Cerebellar cortex (tissue), 1 donor: ENCODE data around the gene ZNF763.
A peak's percentile ranks its signal among the peaks of the same experiment; 100 is the strongest.
"Not testable (repeated sequence)": the region's sequence is repeated elsewhere in the genome, so short reads cannot be mapped to it uniquely, and the experiment has no call there.

ENCODE experiments used
- DNase-seq: peaks from one replicate; pipeline ENCODE4 v3.0.0-alpha.2; 2015; ENCODE audit warnings: low spot score

Gene ZNF763

GRCh38 chr19:11973019-11973810, 8.4 kb downstream of the ZNF763 start:
- no peak for DNase-seq

DNA sequence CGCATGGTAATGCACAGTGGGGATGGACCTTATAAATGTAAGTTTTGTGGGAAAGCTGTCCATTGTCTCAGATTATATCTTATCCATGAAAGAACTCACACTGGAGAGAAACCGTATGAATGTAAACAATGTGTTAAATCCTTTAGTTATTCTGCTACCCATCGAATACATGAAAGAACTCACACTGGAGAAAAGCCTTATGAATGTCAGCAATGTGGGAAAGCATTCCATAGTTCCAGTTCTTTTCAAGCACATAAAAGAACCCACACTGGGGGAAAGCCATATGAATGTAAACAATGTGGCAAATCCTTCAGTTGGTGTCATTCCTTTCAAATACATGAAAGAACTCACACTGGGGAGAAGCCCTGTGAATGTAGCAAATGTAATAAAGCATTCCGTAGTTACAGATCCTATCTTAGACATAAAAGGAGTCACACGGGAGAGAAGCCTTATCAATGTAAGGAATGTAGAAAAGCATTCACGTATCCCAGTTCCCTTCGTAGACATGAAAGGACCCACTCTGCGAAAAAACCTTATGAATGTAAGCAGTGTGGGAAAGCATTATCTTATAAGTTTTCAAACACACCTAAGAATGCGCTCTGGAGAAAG, 13.8 kb downstream of the ZNF763 start:
- no peak for DNase-seq

DNA sequence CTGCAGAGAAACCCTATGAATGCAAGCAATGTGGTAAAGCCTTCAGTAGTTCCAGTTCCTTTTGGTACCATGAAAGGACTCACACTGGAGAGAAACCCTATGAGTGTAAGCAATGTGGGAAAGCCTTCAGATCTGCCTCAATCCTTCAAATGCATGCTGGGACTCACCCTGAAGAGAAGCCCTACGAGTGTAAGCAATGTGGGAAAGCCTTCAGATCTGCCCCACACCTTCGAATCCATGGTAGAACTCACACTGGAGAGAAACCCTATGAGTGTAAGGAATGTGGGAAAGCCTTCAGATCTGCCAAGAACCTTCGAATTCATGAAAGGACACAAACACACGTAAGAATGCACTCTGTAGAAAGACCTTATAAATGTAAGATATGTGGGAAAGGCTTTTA, 14.7 kb downstream of the ZNF763 start:
- DNase-seq = no peak

GRCh38 chr19:11982526-11982925, 17.7 kb downstream of the ZNF763 start:
- DNase-seq = no peak

DNA sequence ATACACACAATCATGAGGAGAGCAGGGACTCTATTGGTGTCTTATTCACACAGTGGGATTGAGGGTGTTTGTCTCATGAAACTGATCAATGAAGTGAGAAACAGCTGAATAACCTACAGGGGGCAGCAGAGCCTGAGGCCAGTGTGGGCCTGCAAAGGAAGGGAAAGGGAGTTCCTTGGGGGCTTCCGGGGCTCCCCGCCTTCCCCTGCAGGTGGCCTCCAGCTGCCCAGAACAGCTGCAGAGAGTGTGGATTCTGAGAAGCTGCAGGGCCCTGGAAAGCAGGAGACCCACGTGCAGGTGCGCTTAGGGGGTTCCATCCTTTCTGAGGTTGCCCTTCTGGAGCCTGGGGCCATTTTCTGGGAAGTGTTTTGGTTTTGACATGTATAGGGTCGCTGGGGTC, 20.1 kb downstream of the ZNF763 start:
- no peak for DNase-seq

- DNase-seq = no peak
Measured at GRCh38 chr19:11986754-11987153, 21.9 kb downstream of the ZNF763 start.

- DNase-seq = peak; percentile 97
Measured at GRCh38 chr19:11987405-11988281, 22.8 kb downstream of the ZNF763 start.

- DNase-seq = no peak
Measured at GRCh38 chr19:11989112-11989456, 24.2 kb downstream of the ZNF763 start.

- not testable (repeated sequence) for DNase-seq
Measured at GRCh38 chr19:11991921-11992320, 27.1 kb downstream of the ZNF763 start.

DNA sequence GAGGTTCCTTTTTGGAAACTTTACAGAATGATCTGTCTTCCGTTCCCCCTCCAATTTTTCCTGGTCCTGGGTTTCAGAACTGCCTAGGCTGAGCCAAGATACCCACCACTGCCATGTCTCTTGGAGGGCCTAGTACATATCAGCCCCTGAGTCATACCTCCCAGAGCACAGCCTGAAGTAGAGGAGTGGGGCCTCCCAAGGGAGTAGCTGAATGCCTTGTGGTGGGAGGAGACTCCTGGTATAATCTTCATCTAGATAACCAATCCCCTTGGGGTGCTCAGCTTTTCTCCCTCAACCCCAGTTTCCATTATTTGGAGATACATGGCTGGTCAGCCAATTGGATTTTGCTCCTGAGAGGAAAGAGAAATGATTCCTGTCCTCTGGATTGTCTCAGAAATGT, 30.3 kb downstream of the ZNF763 start:
- DNase-seq = no peak

- no peak for DNase-seq
Measured at GRCh38 chr19:12000152-12000981, 35.5 kb downstream of the ZNF763 start.

GRCh38 chr19:12015015-12015752, 50.3 kb downstream of the ZNF763 start:
- no peak for DNase-seq

- no peak for DNase-seq
Measured at GRCh38 chr19:12015753-12016116, 50.9 kb downstream of the ZNF763 start.
